OCI-LY3 (cell line): Measurements from ENCODE around the gene CDK17.

Source experiments
- CTCF ChIP-seq: fragments of 200-600, 300-600 bp; sonication (generic); IDR thresholded peaks from 2 replicates; pipeline ENCODE4 v1.5.1; 2014; ENCODE audit warnings: antibody characterized with exemption, low read length, low read depth
- EZH2phosphoT487 ChIP-seq: fragments of 200-600 bp; shearing (Covaris generic); IDR thresholded peaks from 2 replicates; pipeline ENCODE4 v1.6.1; 2018; ENCODE audit warnings: antibody characterized with exemption, mixed run types, low read depth

- TF ChIP-seq CTCF: no peak
- no peak for TF ChIP-seq EZH2phosphoT487
Observed at GRCh38 chr12:96321941-96322340, 78.3 kb downstream of the CDK17 start.
